Ovary (tissue), 9 donors: Measurements from ENCODE around the gene SCGB3A1. TPM values are rescaled to one million over a fixed set of nuclear protein-coding genes. Genes with fewer than 3 reads are reported as not detected.

Experiments
- DNase-seq, 5 donors: peaks; one replicate each; pipeline ENCODE4 v3.0.0-alpha.2; 2019 to 2020
- H3K27ac ChIP-seq, 2 donors: fragments of 200-600 bp; one replicate each; pipeline versions ENCODE4 v1.5.1 to v1.8.0; 2019 to 2022
- H3K27me3 ChIP-seq: fragments of 200-600 bp; one replicate; pipeline ENCODE4 v1.8.0; 2022
- H3K36me3 ChIP-seq: fragments of 200-600 bp; sonication (generic); one replicate; pipeline ENCODE4 v1.5.1; 2019
- H3K4me1 ChIP-seq: one replicate; pipeline ENCODE4 v1.8.1; 2013; ENCODE audit warnings: mild to moderate bottlenecking, moderate library complexity; ENCODE audit not compliant: insufficient read depth
- H3K4me3 ChIP-seq: fragments of 200-600 bp; sonication (generic); one replicate; pipeline ENCODE4 v1.5.1; 2017
- H3K9me3 ChIP-seq, 2 donors: fragments of 200-600 bp in 1 of 2; sonication (generic) in 1 of 2; one replicate each; pipeline versions ENCODE4 v1.5.1 to v1.8.1; 2013 to 2019; ENCODE audit warnings: mild to moderate bottlenecking in 1 of 2, moderate library complexity in 1 of 2
- EP300 ChIP-seq: sonication (generic); formaldehyde crosslinking; IDR thresholded peaks from one replicate; pipeline ENCODE4 v1.6.1; 2017; ENCODE audit warnings: antibody characterized with exemption
- POLR2A ChIP-seq: fragments of 450-650 bp; IDR thresholded peaks from one replicate; pipeline ENCODE4 v1.6.1; 2017; ENCODE audit warnings: antibody characterized with exemption, mild to moderate bottlenecking, moderate library complexity
- WGBS, 3 donors: extraction: QIAGEN DNeasy Blood & Tissue Kit in 1 of 3; methylation state at CpG; one replicate each; pipeline versions ENCODE4 v1.1.5 to v1.1.7; 2013 to 2017; 5-methylcytosine and 5-hydroxymethylcytosine counted together
- intact Hi-C, 4 donors: fragments of 100-400 bp; cut with DNase I; formaldehyde crosslinking; loops; one replicate each; pipeline versions ENCODE4 v1.11.0 to v1.15.1; 2022 to 2023
- polyA plus RNA-seq, 2 donors: library from polyadenylated mRNA; stranded (reverse); fragments of 200-250 nt in 1 of 2; fragments of 350-450 nt in 1 of 2; fragmentation: Illumina TruSeq in 1 of 2; extraction: RNeasy Lipid Tissue Mini Kit (QIAGEN cat#74804) in 1 of 2; gene quantifications; one replicate each; pipeline ENCODE4 v1.2.3, GENCODE V29; 2013 to 2014
- total RNA-seq, 7 donors: library from RNA; depleted of rRNA in 2 of 7; stranded (reverse); fragments of >200 nt in 2 of 7; fragmentation: NEBNext Ultra II Directional in 3 of 7; extraction: Animal tissue kit (Norgen Biotek cat#: 25700) in 3 of 7; gene quantifications; one replicate each; pipeline versions ENCODE4 v1.1.0 to v1.2.4, GENCODE V29; 2016 to 2023
- TF ChIP-seq, protein P1 (sequence below), 3 donors: fragments of 450-650 bp in 2 of 3; fragments of 200-600 bp in 1 of 3; IDR thresholded peaks; one replicate each; pipeline versions ENCODE4 v1.5.1 to v1.8.0; 2016 to 2022; ENCODE audit warnings: antibody characterized with exemption in 3 of 3, mild to moderate bottlenecking in 1 of 3
- donor health status: DM: no; HTN: no; CAD: no; lungs with moderate emphysema.
- donor health status: DM: no; HTN: no; CAD: no.
- donor health status: Bipolar disorder and iron deficiency.
- donor health status: DM: yes; HTN: yes; CAD: no.
- donor health status: DM: no; HTN: no; CAD: no.
- donor health status: DM: yes; HTN: yes; CAD: no.

The SCGB3A1 gene
- total and polyA plus RNA-seq, 9 donors: 1.5 to 18.7 (median 2.7) TPM; not detected in 4

GRCh38 chr5:180595046-180595379, 3.7 kb upstream of the SCGB3A1 start:
- H3K27ac ChIP-seq: no peak overlapping the region
- TF ChIP-seq EP300 (no peak), POLR2A (no peak)
- TF ChIP-seq, protein P1, sequence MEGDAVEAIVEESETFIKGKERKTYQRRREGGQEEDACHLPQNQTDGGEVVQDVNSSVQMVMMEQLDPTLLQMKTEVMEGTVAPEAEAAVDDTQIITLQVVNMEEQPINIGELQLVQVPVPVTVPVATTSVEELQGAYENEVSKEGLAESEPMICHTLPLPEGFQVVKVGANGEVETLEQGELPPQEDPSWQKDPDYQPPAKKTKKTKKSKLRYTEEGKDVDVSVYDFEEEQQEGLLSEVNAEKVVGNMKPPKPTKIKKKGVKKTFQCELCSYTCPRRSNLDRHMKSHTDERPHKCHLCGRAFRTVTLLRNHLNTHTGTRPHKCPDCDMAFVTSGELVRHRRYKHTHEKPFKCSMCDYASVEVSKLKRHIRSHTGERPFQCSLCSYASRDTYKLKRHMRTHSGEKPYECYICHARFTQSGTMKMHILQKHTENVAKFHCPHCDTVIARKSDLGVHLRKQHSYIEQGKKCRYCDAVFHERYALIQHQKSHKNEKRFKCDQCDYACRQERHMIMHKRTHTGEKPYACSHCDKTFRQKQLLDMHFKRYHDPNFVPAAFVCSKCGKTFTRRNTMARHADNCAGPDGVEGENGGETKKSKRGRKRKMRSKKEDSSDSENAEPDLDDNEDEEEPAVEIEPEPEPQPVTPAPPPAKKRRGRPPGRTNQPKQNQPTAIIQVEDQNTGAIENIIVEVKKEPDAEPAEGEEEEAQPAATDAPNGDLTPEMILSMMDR (IDR thresholded peaks at IDR 0.05): no peak
- no peaks in the 10 kb centered on the region for H3K9me3 ChIP-seq
- DNase-seq: no peak
- no peaks in the 10 kb centered on the region for H3K27me3 ChIP-seq
- intact Hi-C loops: no loop called here
- no peaks in the 10 kb centered on the region for H3K36me3 ChIP-seq
- H3K4me3 ChIP-seq: no peak overlapping the region
- no peaks in the 10 kb centered on the region for H3K4me1 ChIP-seq
- 58 to 74% (median 67%) methylated on average over 2 of the region's 2 CpGs for WGBS, 3 donors

GRCh38 chr5:180594311-180595045, 3.2 kb upstream of the SCGB3A1 start:
- 71 to 79% (median 76%) methylated on average over 16 to 17 of the region's 17 CpGs for WGBS, 3 donors
- Histone ChIP-seq H3K36me3 (no peaks in the 10 kb centered on the region), H3K4me3 (no peak overlapping the region), H3K9me3 (no peaks in the 10 kb centered on the region), H3K27me3 (no peaks in the 10 kb centered on the region), H3K27ac (no peak overlapping the region), H3K4me1 (no peaks in the 10 kb centered on the region)
- intact Hi-C loops: no loop called here
- no peak for DNase-seq
- TF ChIP-seq POLR2A (no peak), EP300 (no peak)
- TF ChIP-seq, protein P1 (IDR thresholded peaks at IDR 0.05): no peak

DNA sequence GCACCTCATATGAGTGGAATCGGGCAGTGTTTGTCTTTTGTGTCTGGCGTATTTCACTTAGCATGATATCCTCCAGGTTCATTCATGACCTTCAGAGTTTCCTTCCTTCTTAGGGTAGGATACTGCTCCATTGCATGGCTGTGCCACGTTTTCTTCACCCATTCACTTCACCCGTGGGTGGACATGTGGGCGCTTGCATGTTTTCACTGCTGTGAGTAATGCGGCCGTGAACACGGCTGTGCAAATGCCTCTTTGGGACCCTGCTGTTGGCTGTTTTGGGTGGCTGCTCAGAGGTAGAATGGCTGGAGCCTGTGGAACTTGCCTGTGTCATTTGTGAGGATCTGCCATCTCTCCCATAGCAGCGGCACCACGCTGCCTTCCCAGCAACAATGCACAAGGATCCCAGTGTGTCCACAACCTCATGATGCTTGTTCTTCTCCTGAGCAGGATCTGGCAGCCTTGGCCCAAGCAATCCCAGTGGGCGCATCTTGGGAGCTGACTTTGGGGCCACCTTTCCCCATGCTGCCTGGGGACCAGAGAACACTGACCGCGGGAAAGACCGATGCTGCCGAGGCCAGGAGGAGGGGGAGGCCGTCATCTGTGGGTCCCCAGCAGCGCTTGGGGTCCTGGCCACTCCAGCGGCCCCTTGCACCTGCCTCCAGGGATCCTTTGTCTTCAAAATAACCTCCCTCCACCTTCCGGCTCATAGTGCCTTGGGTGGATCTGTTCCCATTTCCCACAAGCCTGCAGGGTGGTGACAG, 2.3 kb upstream of the SCGB3A1 start:
- no peak for DNase-seq
- no peaks in the 10 kb centered on the region for H3K27me3 ChIP-seq
- H3K36me3 ChIP-seq: no peaks in the 10 kb centered on the region
- TF ChIP-seq EP300 (no peak), POLR2A (no peak)
- TF ChIP-seq, protein P1 (IDR thresholded peaks at IDR 0.05): no peak
- 89% methylated on average over 19 of the region's 19 CpGs for WGBS, 3 donors
- intact Hi-C loops: no loop called here
- no peaks in the 10 kb centered on the region for H3K9me3 ChIP-seq
- H3K4me3 ChIP-seq: no peak overlapping the region
- no peak overlapping the region for H3K27ac ChIP-seq
- no peaks in the 10 kb centered on the region for H3K4me1 ChIP-seq

DNA sequence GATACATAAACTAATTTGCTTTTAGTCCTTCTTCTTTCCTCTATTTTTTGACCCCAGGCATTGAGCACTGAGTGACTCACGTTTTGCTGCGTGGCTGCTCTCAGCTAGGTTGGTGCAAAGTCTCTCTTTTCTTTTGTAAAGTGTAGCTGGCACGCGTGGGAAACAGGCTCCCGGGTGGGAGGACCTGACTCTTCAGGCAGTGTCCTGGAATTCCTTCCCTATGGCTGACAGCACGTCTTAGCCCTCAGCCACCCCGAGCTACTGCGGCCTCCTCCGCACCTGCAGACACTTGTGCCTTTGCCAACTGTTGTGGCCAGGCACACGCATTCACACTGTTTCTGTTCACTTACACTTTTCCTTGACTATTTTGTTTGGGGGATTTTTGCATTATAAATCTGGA, 877 bp upstream of the SCGB3A1 start:
- Histone ChIP-seq H3K9me3 (no peaks in the 10 kb centered on the region), H3K27me3 (no peaks in the 10 kb centered on the region), H3K36me3 (no peaks in the 10 kb centered on the region), H3K27ac (no peak overlapping the region), H3K4me3 (no peak overlapping the region), H3K4me1 (no peaks in the 10 kb centered on the region)
- TF ChIP-seq, protein P1 (IDR thresholded peaks at IDR 0.05): no peak
- TF ChIP-seq EP300: no peak
- no peak for DNase-seq
- intact Hi-C loops: no loop called here
- 71 to 81% (median 77%) methylated on average over 10 of the region's 10 CpGs for WGBS, 3 donors
